PFSK-1 (cell line): Measurements from ENCODE around the gene COPG2.

Source experiments
- FOXP2 ChIP-seq: optimal IDR thresholded peaks from 2 replicates; pipeline ENCODE3; 2011; ENCODE audit warnings: borderline replicate concordance, control low read depth, inconsistent platforms; ENCODE audit not compliant: insufficient read depth; ENCODE audit errors: extremely low read length, extremely low read depth
- POLR2AphosphoS5 ChIP-seq: IDR thresholded peaks from 2 replicates; pipeline ENCODE4 v1.6.1; 2012; ENCODE audit warnings: low read depth, mild to moderate bottlenecking, control low read depth, low read length, moderate library complexity
- REST ChIP-seq, 2 experiments: IDR thresholded peaks; 2 replicates each; pipeline versions ENCODE4 v1.6.1 to v1.8.0; 2011 to 2012; ENCODE audit warnings: low read depth in 2 of 2, low read length in 2 of 2, control low read depth in 1 of 2, inconsistent platforms in 1 of 2, mild to moderate bottlenecking in 1 of 2, moderate library complexity in 1 of 2; ENCODE audit not compliant: insufficient read depth in 1 of 2
- SIN3A ChIP-seq: IDR thresholded peaks from 2 replicates; pipeline ENCODE4 v1.6.1; 2012; ENCODE audit warnings: mild to moderate bottlenecking, low read length, moderate library complexity, borderline replicate concordance; ENCODE audit not compliant: insufficient read depth
- TAF1 ChIP-seq: IDR thresholded peaks from 2 replicates; pipeline ENCODE4 v1.6.1; 2012; ENCODE audit warnings: low read length, control low read depth, borderline replicate concordance; ENCODE audit not compliant: insufficient read depth

GRCh38 chr7:130500910-130501309 lies 167.6 kb downstream of the COPG2 start:
- no peak for TF ChIP-seq REST (IDR thresholded peaks at IDR 0.05; ENCODE audit: insufficient read depth in 1 of 2, low read depth in 2 of 2, low read length in 2 of 2)
- TF ChIP-seq FOXP2, result no peak
- TF ChIP-seq SIN3A, result no peak
- no peak for TF ChIP-seq POLR2AphosphoS5
- no peak for TF ChIP-seq TAF1
